Psoas muscle (tissue), 8 donors: ENCODE measurements around the gene RCC2. TPM values are rescaled to one million over a fixed set of nuclear protein-coding genes. Genes with fewer than 3 reads are reported as not detected.

Source experiments
- ATAC-seq, 4 donors: fragments of 200-7000 bp; cut with Tn5 transposase; one replicate each; pipeline ENCODE4 v1.9.1; 2020; ENCODE audit warnings: moderate library complexity in 3 of 4, mild to moderate bottlenecking in 2 of 4
- DNase-seq, 2 donors: peaks; one replicate each; pipeline ENCODE4 v3.0.0-alpha.2; 2020
- H3K27ac ChIP-seq: fragments of 200-600 bp; one replicate; pipeline ENCODE4 v1.8.0; 2022
- H3K27me3 ChIP-seq, 3 donors: fragments of 200-600 bp in 1 of 3; one replicate each; pipeline versions ENCODE4 v1.6.1 to v1.8.0; 2013 to 2022; ENCODE audit warnings: low read length in 2 of 3, mild to moderate bottlenecking in 2 of 3, moderate library complexity in 1 of 3; ENCODE audit not compliant: insufficient read depth in 3 of 3
- H3K36me3 ChIP-seq, 2 donors: fragments of 200-600 bp in 1 of 2; one replicate each; pipeline versions ENCODE4 v1.6.1 to v1.8.0; 2013 to 2022; ENCODE audit warnings: low read depth in 1 of 2, mild to moderate bottlenecking in 1 of 2, moderate library complexity in 1 of 2; ENCODE audit not compliant: insufficient read depth in 1 of 2
- H3K4me1 ChIP-seq: fragments of 200-600 bp; one replicate; pipeline ENCODE4 v1.8.0; 2022
- H3K4me3 ChIP-seq: fragments of 200-600 bp; one replicate; pipeline ENCODE4 v1.8.0; 2022; ENCODE audit warnings: mild to moderate bottlenecking
- H3K9me3 ChIP-seq: fragments of 200-600 bp; one replicate; pipeline ENCODE4 v1.8.0; 2022
- WGBS, 3 donors: extraction: QIAGEN DNeasy Blood & Tissue Kit; methylation state at CpG; one replicate each; pipeline versions ENCODE4 v1.1.6 to v1.1.7; 2013; 5-methylcytosine and 5-hydroxymethylcytosine counted together
- intact Hi-C, 2 donors: fragments of 100-400 bp; cut with DNase I; formaldehyde crosslinking; loops; one replicate each; pipeline versions ENCODE4 v1.11.0 to v1.14.2; 2022
- polyA plus RNA-seq, 3 donors: library from polyadenylated mRNA; stranded (reverse); fragments of 200-250 nt; gene quantifications; one replicate each; pipeline ENCODE4 v1.2.3, GENCODE V29; 2013
- total RNA-seq, 4 donors: library from RNA; stranded (reverse); fragmentation: NEBNext Ultra II Directional in 2 of 4; extraction: Animal tissue kit (Norgen Biotek cat#: 25700) in 2 of 4; gene quantifications; one replicate each; pipeline versions ENCODE4 v1.2.1 to v1.2.4, GENCODE V29; 2021 to 2023
- TF ChIP-seq, protein P1 (sequence below): fragments of 200-600 bp; IDR thresholded peaks from one replicate; pipeline ENCODE4 v1.8.0; 2022; ENCODE audit warnings: antibody characterized with exemption
- donor health status: healthy with polysubstance abuse.
- donor health status: DM: no; HTN: no; CAD: no; lungs with moderate emphysema.
- donor health status: Bipolar disorder and iron deficiency.
- donor health status: healthy.
- donor health status: DM: yes; HTN: yes; CAD: no.
- donor health status: DM: no; HTN: no; CAD: no.
- donor health status: DM: no; HTN: no; CAD: no.
- donor health status: DM: yes; HTN: yes; CAD: no.

RCC2 gene
- total and polyA plus RNA-seq, 7 donors, result 6.8 to 18.7 (median 10.6) TPM

DNA sequence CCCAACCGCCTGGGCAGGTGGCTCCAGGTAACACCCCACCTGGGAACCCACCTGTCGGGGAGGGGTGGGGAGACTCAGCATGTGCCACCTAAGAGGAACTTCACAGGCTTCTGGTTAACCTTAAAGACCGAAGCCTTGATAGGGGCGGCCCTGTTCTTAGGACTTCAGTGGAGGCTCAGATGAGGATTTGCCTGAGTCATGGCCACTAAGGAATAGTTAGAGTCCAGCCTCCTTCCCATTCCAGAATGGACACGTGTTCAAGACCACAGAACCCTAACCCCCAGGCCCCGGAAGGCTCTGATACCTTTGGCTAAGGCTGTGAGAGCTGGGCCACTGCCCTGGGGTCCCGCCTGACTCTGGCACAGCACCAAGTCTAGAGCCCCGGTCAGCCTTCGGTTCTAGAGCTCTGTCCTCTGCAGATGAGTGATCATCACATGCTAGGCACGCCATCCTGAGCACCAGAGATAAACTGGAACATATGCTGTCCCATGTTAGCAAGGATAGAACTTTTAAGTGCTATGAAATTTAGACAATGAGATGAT, 47.2 kb downstream of the RCC2 start:
- no peaks in the 10 kb centered on the region for H3K9me3 ChIP-seq
- intact Hi-C loops, result no loop called here
- no peak overlapping the region for H3K27ac ChIP-seq
- no peaks in the 10 kb centered on the region for H3K4me1 ChIP-seq
- 59 to 64% (median 59%) methylated on average over 10 of the region's 10 CpGs for WGBS, 3 donors
- H3K36me3 ChIP-seq, result no peaks in the 10 kb centered on the region
- H3K4me3 ChIP-seq, result no peak overlapping the region
- H3K27me3 ChIP-seq, result no peaks in the 10 kb centered on the region
- DNase-seq, result no peak
- no peak for ATAC-seq
- TF ChIP-seq, protein P1, sequence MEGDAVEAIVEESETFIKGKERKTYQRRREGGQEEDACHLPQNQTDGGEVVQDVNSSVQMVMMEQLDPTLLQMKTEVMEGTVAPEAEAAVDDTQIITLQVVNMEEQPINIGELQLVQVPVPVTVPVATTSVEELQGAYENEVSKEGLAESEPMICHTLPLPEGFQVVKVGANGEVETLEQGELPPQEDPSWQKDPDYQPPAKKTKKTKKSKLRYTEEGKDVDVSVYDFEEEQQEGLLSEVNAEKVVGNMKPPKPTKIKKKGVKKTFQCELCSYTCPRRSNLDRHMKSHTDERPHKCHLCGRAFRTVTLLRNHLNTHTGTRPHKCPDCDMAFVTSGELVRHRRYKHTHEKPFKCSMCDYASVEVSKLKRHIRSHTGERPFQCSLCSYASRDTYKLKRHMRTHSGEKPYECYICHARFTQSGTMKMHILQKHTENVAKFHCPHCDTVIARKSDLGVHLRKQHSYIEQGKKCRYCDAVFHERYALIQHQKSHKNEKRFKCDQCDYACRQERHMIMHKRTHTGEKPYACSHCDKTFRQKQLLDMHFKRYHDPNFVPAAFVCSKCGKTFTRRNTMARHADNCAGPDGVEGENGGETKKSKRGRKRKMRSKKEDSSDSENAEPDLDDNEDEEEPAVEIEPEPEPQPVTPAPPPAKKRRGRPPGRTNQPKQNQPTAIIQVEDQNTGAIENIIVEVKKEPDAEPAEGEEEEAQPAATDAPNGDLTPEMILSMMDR, result no peak

DNA sequence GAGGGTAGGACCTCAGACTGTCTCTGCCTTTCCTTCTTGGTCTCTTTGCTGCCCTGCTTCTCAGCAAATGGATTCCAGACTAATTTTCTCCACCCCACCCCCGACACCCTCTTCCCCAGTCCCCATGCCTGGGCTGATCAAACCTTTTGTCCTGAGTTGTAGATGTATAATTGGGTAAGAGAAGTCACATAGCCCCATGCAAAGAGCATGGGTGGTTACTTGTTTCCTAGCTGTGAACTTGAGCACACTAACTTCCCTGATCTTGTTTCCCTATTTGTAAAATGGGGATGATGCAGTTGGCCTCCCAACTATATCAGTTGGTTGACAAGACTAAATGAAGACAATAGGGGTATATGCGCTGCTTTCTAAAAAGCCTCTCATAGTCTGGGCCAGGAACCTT, 58.3 kb downstream of the RCC2 start:
- WGBS, 3 donors, result 65 to 87% (median 70%) methylated on average over 2 of the region's 2 CpGs
- Histone ChIP-seq H3K27me3 (peaks cover 3 to 21% (median 8%) of the 10 kb centered on the region in 3 donors), H3K36me3 (no peaks in the 10 kb centered on the region), H3K9me3 (no peaks in the 10 kb centered on the region), H3K27ac (no peak overlapping the region), H3K4me1 (no peaks in the 10 kb centered on the region), H3K4me3 (no peak overlapping the region)
- ATAC-seq (no peak), DNase-seq (no peak)
- intact Hi-C loops, result no loop called here
- TF ChIP-seq, protein P1, result no peak

DNA sequence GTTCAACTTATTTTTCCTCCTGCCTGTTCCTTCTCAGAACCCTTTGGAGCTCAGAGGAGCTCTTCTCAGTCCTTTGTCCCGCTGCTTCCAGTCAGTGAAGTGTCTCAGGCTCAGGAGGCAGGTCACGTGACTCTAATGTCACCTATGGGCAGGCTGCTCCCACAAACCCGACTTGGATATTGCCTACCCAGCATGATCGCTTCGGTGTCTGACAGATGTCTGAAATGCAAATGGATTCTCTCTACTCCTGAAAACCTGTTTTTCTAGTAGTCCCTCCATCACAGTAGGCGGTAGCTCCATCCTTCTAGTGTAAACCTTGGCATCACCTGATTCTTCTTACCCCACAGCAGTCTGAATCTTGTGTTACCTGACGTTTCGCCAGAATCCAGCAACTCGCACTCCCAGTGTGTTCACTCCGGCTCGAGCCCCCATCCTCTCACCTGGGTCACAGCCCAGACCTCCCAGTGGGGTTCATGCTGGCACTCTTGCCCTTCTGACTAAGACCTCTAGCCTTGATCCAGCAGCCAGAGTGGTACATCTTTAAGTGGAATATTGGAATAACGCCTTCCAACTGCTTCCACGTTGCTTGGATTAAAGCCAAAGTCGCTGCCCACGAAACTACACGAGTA, 62.0 kb downstream of the RCC2 start:
- Histone ChIP-seq H3K27me3 (peaks cover 3 to 21% (median 9%) of the 10 kb centered on the region in 3 donors), H3K27ac (no peak overlapping the region), H3K9me3 (no peaks in the 10 kb centered on the region), H3K36me3 (no peaks in the 10 kb centered on the region), H3K4me3 (no peak overlapping the region), H3K4me1 (no peaks in the 10 kb centered on the region)
- intact Hi-C loops, result no loop called here
- DNase-seq, result no peak
- WGBS, 3 donors, result 21 to 25% (median 24%) methylated on average over 16 of the region's 16 CpGs
- ATAC-seq, result no peak
- TF ChIP-seq, protein P1, result no peak

DNA sequence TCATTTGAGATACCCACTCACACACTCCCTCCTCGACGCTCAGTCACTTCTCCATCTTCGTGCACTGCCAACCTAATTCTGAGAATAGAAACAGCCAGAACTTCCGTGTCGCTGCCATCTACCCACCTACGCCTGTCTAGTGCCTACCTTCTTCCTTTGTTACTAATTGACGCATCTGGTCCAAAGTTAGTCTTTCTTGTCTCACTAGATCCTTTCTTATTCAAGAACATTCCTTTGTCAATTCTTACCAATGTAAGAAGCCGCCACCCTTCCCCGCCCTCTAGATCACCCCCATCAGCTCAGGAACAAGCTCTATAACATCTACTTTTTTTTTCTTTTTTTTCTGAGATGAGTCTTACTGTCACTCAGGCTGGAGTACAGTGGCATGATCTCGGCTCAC, 63.8 kb downstream of the RCC2 start:
- Histone ChIP-seq H3K4me3 (no peak overlapping the region), H3K4me1 (no peaks in the 10 kb centered on the region), H3K36me3 (no peaks in the 10 kb centered on the region), H3K27me3 (peaks cover 0 to 20% (median 6%) of the 10 kb centered on the region in 3 donors), H3K27ac (no peak overlapping the region), H3K9me3 (no peaks in the 10 kb centered on the region)
- ATAC-seq, result no peak
- TF ChIP-seq, protein P1, result no peak
- intact Hi-C loops, result no loop called here
- 91 to 94% (median 94%) methylated on average over 10 of the region's 10 CpGs for WGBS, 3 donors
- peak in 1 of 2 donors; percentile 3 for DNase-seq

DNA sequence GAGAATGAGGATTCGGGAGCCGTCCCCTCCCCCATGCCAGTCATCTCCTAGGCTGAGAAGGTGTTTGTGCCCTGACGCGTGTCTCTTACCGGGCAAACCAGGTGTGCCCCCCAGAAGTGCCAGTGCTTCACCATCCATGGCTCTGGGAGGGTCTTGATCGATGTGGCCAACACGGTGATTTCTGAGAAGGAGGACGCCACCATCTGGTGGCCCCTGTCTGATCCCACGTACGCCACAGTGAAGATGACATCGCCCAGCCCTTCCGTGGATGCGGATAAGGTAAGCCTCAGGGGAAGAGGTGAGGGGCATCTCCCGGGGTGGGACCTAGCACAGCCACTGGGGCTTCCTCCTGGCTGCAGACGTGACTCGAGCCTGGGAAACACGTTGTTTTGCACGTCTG, 66.5 kb downstream of the RCC2 start:
- WGBS, 3 donors, result 67 to 70% (median 68%) methylated on average over 18 of the region's 18 CpGs
- Histone ChIP-seq H3K4me1 (no peaks in the 10 kb centered on the region), H3K4me3 (no peak overlapping the region), H3K27ac (no peak overlapping the region), H3K9me3 (no peaks in the 10 kb centered on the region), H3K36me3 (no peaks in the 10 kb centered on the region), H3K27me3 (peaks cover 0 to 9% (median 6%) of the 10 kb centered on the region in 3 donors)
- no peak for DNase-seq
- no peak for ATAC-seq
- TF ChIP-seq, protein P1, result no peak
- intact Hi-C loops, result no loop called here
